K562 (cell line): ENCODE results near the gene RGS6. TPM values are rescaled to one million over a fixed set of nuclear protein-coding genes. Genes with fewer than 3 reads are reported as not detected.

Experiments used
- ATAC-seq: fragments of 200-7000 bp; cut with Tn5 transposase; 3 replicates; pipeline ENCODE4 v1.9.1; 2020; ENCODE audit warnings: moderate library complexity
- BruUV-seq: library from RNA; stranded (reverse); fragments of 400-500 nt; replicated peaks from 2 replicates; lab custom pipeline; 2021; lab: Mats Ljungman, UMichigan
- CTCF ChIA-PET: fragments of 300-600 bp; formaldehyde crosslinking; extraction: SDS; loops from one replicate; lab custom pipeline; 2021; ENCODE audit warnings: low intra/inter-chr PET ratio; lab: Yijun Ruan, JAX
- POLR2A ChIA-PET: fragments of 300-600, 350-650 bp; sonication (Branson Sonifier 250); formaldehyde crosslinking; extraction: SDS; loops from one replicate; lab custom pipeline; 2021; ENCODE audit warnings: antibody characterized with exemption, inconsistent platforms; lab: Yijun Ruan, JAX
- DNase-seq, 4 experiments: peaks; one replicate each; pipeline versions ENCODE4 v3.0.0 to v3.0.0-alpha.2; 2011 to 2018; ENCODE audit warnings: low spot score in 3 of 4, mixed read lengths in 3 of 4; ENCODE audit errors: extremely low read depth in 1 of 4
- FAIRE-seq: peaks from 2 replicates; lab custom pipeline; 2011; peaks lifted over from hg19 to GRCh38; lab: Jason Lieb, UNC
- H2AFZ ChIP-seq: 2 replicates; pipeline ENCODE4 v1.6.0; 2011; ENCODE audit warnings: low read depth, low read length, control low read depth, inconsistent platforms
- H3K27ac ChIP-seq: fragments of 200-600 bp; 3 replicates; pipeline ENCODE4 v1.8.0; 2011; ENCODE audit warnings: low read depth, mild to moderate bottlenecking, control low read depth, inconsistent platforms, low read length, moderate library complexity, mixed read lengths; ENCODE audit errors: extremely low read depth
- H3K27me3 ChIP-seq, 2 experiments: fragments of 300-600 bp in 1 of 2; 2 replicates in 1 of 2; 3 replicates in 1 of 2; pipeline versions ENCODE4 v1.6.0 to v1.8.0; 2011; ENCODE audit warnings: inconsistent platforms in 2 of 2, low read length in 2 of 2, mild to moderate bottlenecking in 1 of 2, mixed read lengths in 1 of 2, moderate library complexity in 1 of 2; ENCODE audit not compliant: control insufficient read depth in 2 of 2, insufficient read depth in 2 of 2
- H3K36me3 ChIP-seq: fragments of 300-600 bp; 3 replicates; pipeline ENCODE4 v1.8.0; 2011; ENCODE audit warnings: mild to moderate bottlenecking, low read length, inconsistent platforms; ENCODE audit not compliant: control insufficient read depth, insufficient read depth
- H3K4me1 ChIP-seq, 2 experiments: fragments of 200-600 bp in 1 of 2; replicated peaks in 1 of 2; 2 replicates in 1 of 2; 3 replicates in 1 of 2; pipeline versions ENCODE4 v1.5.1 to v1.8.0; 2011; ENCODE audit warnings: inconsistent platforms in 2 of 2, low read length in 2 of 2, mild to moderate bottlenecking in 1 of 2, mixed read lengths in 1 of 2, moderate library complexity in 1 of 2; ENCODE audit not compliant: control insufficient read depth in 2 of 2, insufficient read depth in 2 of 2
- H3K4me2 ChIP-seq: 2 replicates; pipeline ENCODE4 v1.6.1; 2011; ENCODE audit warnings: low read length, control low read depth, inconsistent platforms, mixed read lengths; ENCODE audit not compliant: insufficient read depth
- H3K4me3 ChIP-seq: fragments of 200-600 bp; sonication (generic), shearing (Covaris generic); 2 replicates; pipeline ENCODE4 v1.5.1; 2016; ENCODE audit warnings: control low read depth, inconsistent platforms
- H3K79me2 ChIP-seq: fragments of 200-600 bp; 3 replicates; pipeline ENCODE4 v1.8.0; 2011; ENCODE audit warnings: low read length, inconsistent platforms; ENCODE audit not compliant: control insufficient read depth, insufficient read depth
- H3K9ac ChIP-seq, 2 experiments: 2 replicates each; pipeline versions ENCODE4 v1.6.0 to v1.6.1; 2011; ENCODE audit warnings: low read depth in 2 of 2, low read length in 2 of 2, control low read depth in 1 of 2, inconsistent platforms in 1 of 2, mild to moderate bottlenecking in 1 of 2, mixed read lengths in 1 of 2; ENCODE audit not compliant: insufficient read depth in 1 of 2
- H3K9me1 ChIP-seq: one replicate; pipeline ENCODE4 v1.6.0; 2011; ENCODE audit warnings: inconsistent platforms, mild to moderate bottlenecking, low read length, moderate library complexity; ENCODE audit not compliant: control insufficient read depth, insufficient read depth
- H3K9me3 ChIP-seq: replicated peaks from 2 replicates; pipeline ENCODE4 v1.5.1; 2011; ENCODE audit warnings: low read depth, low read length, inconsistent platforms; ENCODE audit not compliant: control insufficient read depth, insufficient read depth
- H4K20me1 ChIP-seq: replicated peaks from 2 replicates; pipeline ENCODE4 v1.6.1; 2011; ENCODE audit warnings: low read length, inconsistent platforms, mixed read lengths; ENCODE audit not compliant: control insufficient read depth, insufficient read depth
- ARHGAP35 ChIP-seq: fragments of 450-650 bp; IDR thresholded peaks from 2 replicates; pipeline ENCODE4 v1.6.1; 2018; ENCODE audit not compliant: partially characterized antibody
- CHD1 ChIP-seq: fragments of 200-600 bp; sonication (generic); IDR thresholded peaks from one replicate; pipeline ENCODE4 v1.6.1; 2012; ENCODE audit warnings: mild to moderate bottlenecking, moderate library complexity, low read length, inconsistent platforms
- ESRRB ChIP-seq: fragments of 250-450 bp; sonication (Bioruptor Pico); IDR thresholded peaks from 2 replicates; pipeline ENCODE4 v1.5.0; 2020; ENCODE audit warnings: mild to moderate bottlenecking, moderate library complexity, borderline replicate concordance
- FOXK1 ChIP-seq: sonication (generic); formaldehyde crosslinking; IDR thresholded peaks from 2 replicates; pipeline ENCODE4 v1.8.0; 2022; ENCODE audit warnings: missing genetic modification reagents, mild to moderate bottlenecking, borderline replicate concordance
- HDAC1 ChIP-seq, 2 experiments: fragments of 450-650 bp; IDR thresholded peaks; 2 replicates each; pipeline ENCODE4 v1.6.1; 2016 to 2017; ENCODE audit warnings: inconsistent platforms in 1 of 2, mild to moderate bottlenecking in 1 of 2, moderate library complexity in 1 of 2
- HDAC6 ChIP-seq: IDR thresholded peaks from 2 replicates; pipeline ENCODE4 v1.6.1; 2012; ENCODE audit warnings: low read depth, mild to moderate bottlenecking, control low read depth, inconsistent platforms, low read length, moderate library complexity
- HMG20A ChIP-seq: fragments of 450-650 bp; formaldehyde crosslinking; conservative IDR thresholded peaks from 2 replicates; pipeline ENCODE4 v1.4.0; 2020; ENCODE audit warnings: mild to moderate bottlenecking, mixed read lengths
- ILK ChIP-seq: fragments of 450-650 bp; IDR thresholded peaks from 2 replicates; pipeline ENCODE4 v1.6.1; 2016; ENCODE audit warnings: missing genetic modification characterization, low read depth, mild to moderate bottlenecking, missing compliant biosample characterization, moderate library complexity, borderline replicate concordance
- NFATC3 ChIP-seq: fragments of 450-650 bp; IDR thresholded peaks from 2 replicates; pipeline ENCODE4 v1.6.1; 2017; ENCODE audit warnings: mild to moderate bottlenecking
- NFXL1 ChIP-seq: fragments of 450-650 bp; formaldehyde crosslinking; IDR thresholded peaks from 2 replicates; pipeline ENCODE4 v1.4.0; 2021; ENCODE audit warnings: mild to moderate bottlenecking
- SIRT6 ChIP-seq: IDR thresholded peaks from one replicate; pipeline ENCODE4 v1.6.1; 2012; ENCODE audit warnings: low read depth, mild to moderate bottlenecking, control low read depth, inconsistent platforms, low read length, moderate library complexity
- SRSF7 ChIP-seq: fragments of 200-400 bp; formaldehyde crosslinking; optimal IDR thresholded peaks from 2 replicates; pipeline ENCODE3; 2017; ENCODE audit warnings: mild to moderate bottlenecking, low read depth, low read length
- TAF7 ChIP-seq: fragments of 450-650 bp; IDR thresholded peaks from 2 replicates; pipeline ENCODE4 v1.6.1; 2016; ENCODE audit warnings: missing genetic modification characterization, missing compliant biosample characterization
- TCF7 ChIP-seq: sonication (generic); IDR thresholded peaks from 2 replicates; pipeline ENCODE4 v1.6.1; 2016; ENCODE audit warnings: antibody characterized with exemption, borderline replicate concordance
- TCFL5 ChIP-seq: fragments of 250-450 bp; sonication (Bioruptor Pico); conservative IDR thresholded peaks from 2 replicates; pipeline ENCODE4 v1.6.1; 2021; ENCODE audit warnings: mild to moderate bottlenecking, moderate library complexity, matching md5 sums
- ZNF239 ChIP-seq: fragments of 250-450 bp; sonication (Bioruptor Pico); IDR thresholded peaks from 2 replicates; pipeline ENCODE4 v1.4.0; 2020; ENCODE audit warnings: mild to moderate bottlenecking
- WGBS: fragments of 100-300 bp; shearing (Covaris generic); methylation state at CpG from one replicate; pipeline ENCODE4 v1.1.6; 2016; ENCODE audit warnings: low coverage, mixed read lengths; ENCODE audit not compliant: insufficient coverage; ENCODE audit errors: missing lambda C conversion rate; 5-methylcytosine and 5-hydroxymethylcytosine counted together
- in situ Hi-C: fragments of 300-500 bp; cut with MboI; formaldehyde crosslinking; loops from 4 replicates; pipeline ENCODE4 v1.15.0; 2018; ENCODE audit warnings: inconsistent platforms, mixed read lengths
- intact Hi-C: fragments of 100-400 bp; cut with micrococcal nuclease; formaldehyde crosslinking; loops from 2 replicates; pipeline ENCODE4 v1.14.2; 2022
- polyA plus RNA-seq, 8 experiments: library from polyadenylated mRNA; depleted of rRNA in 4 of 8; stranded (reverse) in 5 of 8; unstranded in 3 of 8; fragments of >200 nt; fragmentation: Nextera tagmentation in 2 of 8; fragmentation: Illumina TruSeq in 1 of 8; extraction: Ambion mirVana in 2 of 8; extraction: Trizol in 1 of 8; gene quantifications; 2 replicates each; pipeline versions ENCODE4 v1.2.1 to v1.2.3, GENCODE V29; 2011 to 2014; ENCODE audit warnings: inconsistent platforms in 1 of 8, missing spikeins in 1 of 8
- total RNA-seq, 7 experiments: library from RNA; depleted of rRNA in 6 of 7; stranded (reverse); fragments of >200 nt in 6 of 7; fragmentation: Illumina TruSeq in 2 of 7; extraction: Trizol in 2 of 7; gene quantifications; 2 replicates each; pipeline versions ENCODE4 v1.2.1 to v1.2.3, GENCODE V29; 2011 to 2021; ENCODE audit warnings: low replicate concordance in 1 of 7

The RGS6 gene
- total and polyA plus RNA-seq, 9 of the 15 experiments (the other 6 are each of a cell fraction or from before 2014, with no cell fraction given) = not detected

DNA sequence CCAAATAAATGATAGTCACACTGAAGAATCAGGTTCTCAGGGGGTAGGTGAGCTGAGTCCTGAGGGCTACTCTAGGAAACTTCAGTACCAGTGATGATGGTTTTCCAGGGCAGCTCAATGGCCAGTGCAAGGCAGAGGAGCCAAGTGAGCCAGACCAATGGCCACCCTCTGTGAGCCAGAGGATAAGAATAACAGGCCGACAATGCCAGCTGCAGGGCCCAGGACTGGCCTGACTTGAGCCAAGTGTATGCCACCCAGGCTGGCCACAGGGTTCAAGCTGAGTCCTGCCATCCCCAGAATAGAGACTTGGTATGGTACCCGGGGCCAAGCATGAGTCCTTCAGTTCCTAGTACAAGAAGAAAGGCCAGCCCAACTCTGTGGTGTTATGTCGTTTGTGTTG lies 606.2 kb downstream of the RGS6 start:
- ATAC-seq = no peak
- no peak overlapping the region for H3K4me2 ChIP-seq
- no peaks in the 10 kb centered on the region for H3K9me1 ChIP-seq
- H3K27ac ChIP-seq = no peak overlapping the region
- CTCF ChIA-PET = no interaction called here
- TF ChIP-seq FOXK1 (no peak), HDAC6 (no peak), NFATC3 (no peak), SRSF7 (no peak), TAF7 (tag) (no peak), TCFL5 (CRISPR knock-in tag) (no peak), TCF7 (no peak), HMG20A (CRISPR knock-in tag) (no peak), CHD1 (no peak), ARHGAP35 (no peak), SIRT6 (no peak), ESRRB (CRISPR knock-in tag) (no peak), ILK (tag) (no peak), ZNF239 (no peak), NFXL1 (CRISPR knock-in tag) (no peak), HDAC1 (IDR thresholded peaks at IDR 0.05) (no peak)
- H3K9ac ChIP-seq = no peak overlapping the region
- H3K79me2 ChIP-seq = no peaks in the 10 kb centered on the region
- 4% methylated on average over 3 of the region's 3 CpGs for WGBS
- intact Hi-C loops (no loop called here), in situ Hi-C loops (no loop called here)
- DNase-seq = no peak
- H2AFZ ChIP-seq = no peak overlapping the region
- no peaks in the 10 kb centered on the region for H4K20me1 ChIP-seq
- no peaks in the 10 kb centered on the region for H3K36me3 ChIP-seq
- no peak for FAIRE-seq
- no peak overlapping the region for H3K4me3 ChIP-seq
- no peaks in the 10 kb centered on the region for H3K4me1 ChIP-seq
- BruUV-seq = no TSS peak
- POLR2A ChIA-PET = no interaction called here
- H3K27me3 ChIP-seq = peaks cover 20 to 46% of the 10 kb centered on the region in 2 experiments; a peak in 4 of 5 replicates
- no peaks in the 10 kb centered on the region for H3K9me3 ChIP-seq
